GM12875 (cell line): ENCODE data around the gene HSPH1.

Experiments
- H3K4me3 ChIP-seq: one replicate; pipeline ENCODE4 v1.5.1; 2011; ENCODE audit warnings: low read depth, low read length, control low read depth
- TF ChIP-seq, protein P1 (sequence below): IDR thresholded peaks from 2 replicates; pipeline ENCODE4 v1.5.1; 2011; ENCODE audit warnings: low read depth, mild to moderate bottlenecking, control low read depth, inconsistent platforms, low read length, moderate library complexity, borderline replicate concordance; ENCODE audit not compliant: insufficient read depth

HSPH1 gene

DNA sequence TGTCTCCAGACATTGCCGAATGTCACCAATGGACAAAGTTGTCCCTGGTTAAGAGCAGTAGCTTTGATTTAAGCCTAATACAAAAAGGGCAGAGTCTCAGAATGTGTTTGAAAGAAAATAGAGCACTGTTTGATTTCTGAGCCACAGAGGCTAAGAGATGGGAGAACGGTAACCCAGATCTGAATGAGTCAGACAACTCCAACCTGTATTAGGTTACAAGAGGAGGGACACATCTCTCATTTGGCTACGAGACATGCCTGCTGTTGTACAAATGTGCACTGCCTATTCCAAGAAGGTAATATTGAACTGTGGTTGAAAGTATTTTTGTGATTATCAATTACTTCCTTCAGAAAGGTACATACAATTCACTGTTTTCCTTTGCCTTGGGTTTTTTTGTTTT is 4.9 kb upstream of the HSPH1 start:
- H3K4me3 ChIP-seq = no peak overlapping the region
- TF ChIP-seq, protein P1, sequence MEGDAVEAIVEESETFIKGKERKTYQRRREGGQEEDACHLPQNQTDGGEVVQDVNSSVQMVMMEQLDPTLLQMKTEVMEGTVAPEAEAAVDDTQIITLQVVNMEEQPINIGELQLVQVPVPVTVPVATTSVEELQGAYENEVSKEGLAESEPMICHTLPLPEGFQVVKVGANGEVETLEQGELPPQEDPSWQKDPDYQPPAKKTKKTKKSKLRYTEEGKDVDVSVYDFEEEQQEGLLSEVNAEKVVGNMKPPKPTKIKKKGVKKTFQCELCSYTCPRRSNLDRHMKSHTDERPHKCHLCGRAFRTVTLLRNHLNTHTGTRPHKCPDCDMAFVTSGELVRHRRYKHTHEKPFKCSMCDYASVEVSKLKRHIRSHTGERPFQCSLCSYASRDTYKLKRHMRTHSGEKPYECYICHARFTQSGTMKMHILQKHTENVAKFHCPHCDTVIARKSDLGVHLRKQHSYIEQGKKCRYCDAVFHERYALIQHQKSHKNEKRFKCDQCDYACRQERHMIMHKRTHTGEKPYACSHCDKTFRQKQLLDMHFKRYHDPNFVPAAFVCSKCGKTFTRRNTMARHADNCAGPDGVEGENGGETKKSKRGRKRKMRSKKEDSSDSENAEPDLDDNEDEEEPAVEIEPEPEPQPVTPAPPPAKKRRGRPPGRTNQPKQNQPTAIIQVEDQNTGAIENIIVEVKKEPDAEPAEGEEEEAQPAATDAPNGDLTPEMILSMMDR = no peak

DNA sequence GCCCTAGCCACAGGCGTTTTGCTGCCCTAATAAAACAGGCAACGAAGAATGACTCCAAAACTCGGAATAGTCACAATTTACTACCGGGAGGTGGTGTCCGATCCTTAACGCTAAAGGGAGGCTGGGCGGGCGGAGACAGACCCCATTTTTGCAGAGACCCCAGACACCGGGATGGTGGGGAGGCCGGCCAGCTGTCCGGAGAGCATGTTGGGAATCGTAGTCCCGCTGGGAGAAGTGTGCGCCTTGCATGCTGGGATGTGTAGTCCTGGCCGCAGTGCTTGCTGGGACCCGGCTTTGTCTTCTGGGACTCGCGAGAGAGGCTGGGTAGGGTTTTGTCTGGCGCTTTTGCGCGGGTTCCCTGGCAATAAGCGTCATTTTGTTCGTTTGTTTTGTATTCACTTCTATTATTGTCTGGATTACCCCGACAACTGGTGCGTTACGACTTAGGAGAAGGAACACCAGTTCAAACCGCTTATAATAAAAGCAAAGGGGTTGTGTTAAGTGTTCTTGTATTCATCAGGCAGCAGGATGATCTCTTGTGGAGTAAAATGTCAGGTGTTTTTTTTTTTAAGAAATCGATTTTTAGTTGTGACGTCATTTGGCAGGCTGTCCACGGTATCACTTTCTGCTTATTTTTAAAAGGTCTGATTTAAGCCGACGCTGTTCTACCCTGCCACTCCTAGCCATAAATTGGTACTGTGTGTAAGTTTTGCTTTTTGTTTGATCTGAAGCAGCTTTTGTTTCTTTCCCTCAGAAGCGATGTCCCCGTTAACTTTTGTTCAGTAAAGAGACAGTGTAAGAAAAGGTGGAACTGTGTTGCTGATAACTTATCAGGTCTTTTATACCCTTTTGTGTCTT is 676 bp upstream of the HSPH1 start:
- TF ChIP-seq, protein P1 = no peak
- H3K4me3 ChIP-seq = peak overlapping the region; percentile 94

DNA sequence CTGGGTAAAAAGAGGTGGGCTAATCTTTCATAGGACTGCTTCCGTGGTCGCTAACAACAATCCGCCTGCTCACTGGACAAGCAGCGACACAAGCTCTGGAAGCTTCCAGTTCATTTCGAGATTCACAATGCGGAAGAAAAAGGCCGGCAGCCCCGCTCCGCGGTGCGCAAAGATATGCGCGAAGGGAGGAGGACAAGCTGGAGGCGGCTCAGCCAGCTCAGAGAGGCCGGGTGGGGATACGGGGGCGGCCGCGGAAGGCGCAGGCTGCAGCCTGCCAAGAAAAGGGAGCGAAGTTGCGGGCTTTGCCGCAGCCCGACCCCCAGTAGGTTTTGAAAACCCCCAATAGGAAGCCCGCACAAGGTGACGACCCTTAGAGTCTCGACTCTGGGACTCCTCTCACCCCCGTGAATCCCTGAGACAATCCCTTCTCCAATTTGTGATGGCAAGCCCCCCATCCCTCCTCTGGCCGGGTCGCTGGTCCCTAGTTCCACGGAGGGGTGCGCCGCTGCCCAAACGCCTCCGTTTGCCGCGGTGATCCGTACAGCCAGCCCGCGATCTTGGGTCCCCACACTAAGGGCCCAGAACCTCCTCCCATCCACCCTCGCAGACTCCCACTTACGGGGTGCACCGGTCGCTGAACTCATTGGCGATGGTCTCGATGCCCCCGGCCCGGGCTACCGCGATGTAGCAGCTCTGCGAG is 697 bp downstream of the HSPH1 start:
- H3K4me3 ChIP-seq = peak overlapping the region; percentile 94
- TF ChIP-seq, protein P1 = no peak

DNA sequence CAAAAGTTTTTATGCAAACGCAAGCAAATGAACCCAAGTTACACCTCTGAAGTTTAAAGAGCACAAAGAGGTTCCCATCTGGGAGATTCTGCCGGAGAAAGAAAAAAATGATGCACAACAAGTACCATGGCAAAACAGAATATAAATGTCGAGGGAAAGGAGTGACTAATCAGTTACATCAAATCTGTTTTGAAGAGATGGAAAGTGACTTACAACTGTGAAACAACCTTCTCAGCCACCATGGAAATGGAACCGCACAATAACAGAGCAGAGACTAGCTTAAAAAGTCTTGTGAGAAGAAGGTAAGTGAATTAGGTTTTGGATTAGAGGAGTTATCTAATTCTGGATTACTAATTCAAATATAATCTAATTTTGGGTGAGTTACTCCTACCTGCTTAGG is 2.4 kb downstream of the HSPH1 start:
- H3K4me3 ChIP-seq = peak overlapping the region; percentile 17
- TF ChIP-seq, protein P1 = no peak

DNA sequence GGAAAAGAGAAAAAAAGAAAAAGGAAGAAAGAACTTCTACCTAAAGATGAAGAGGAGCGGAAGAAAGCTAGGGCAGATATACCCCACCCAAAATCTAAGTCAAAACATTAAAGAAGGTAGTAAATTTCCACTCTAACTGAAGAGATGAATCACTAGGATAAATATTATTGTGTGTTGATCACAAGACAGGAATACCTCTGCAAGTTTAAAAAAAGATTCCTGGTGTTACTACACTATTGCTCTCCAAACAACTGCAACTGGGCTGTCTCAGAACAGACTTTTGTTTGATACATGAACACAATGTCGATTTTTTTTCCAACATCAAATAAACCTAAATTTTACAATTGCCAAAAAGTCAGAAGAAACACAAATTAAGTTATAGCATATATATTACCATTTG is 6.8 kb downstream of the HSPH1 start:
- TF ChIP-seq, protein P1 = no peak
- no peak overlapping the region for H3K4me3 ChIP-seq

DNA sequence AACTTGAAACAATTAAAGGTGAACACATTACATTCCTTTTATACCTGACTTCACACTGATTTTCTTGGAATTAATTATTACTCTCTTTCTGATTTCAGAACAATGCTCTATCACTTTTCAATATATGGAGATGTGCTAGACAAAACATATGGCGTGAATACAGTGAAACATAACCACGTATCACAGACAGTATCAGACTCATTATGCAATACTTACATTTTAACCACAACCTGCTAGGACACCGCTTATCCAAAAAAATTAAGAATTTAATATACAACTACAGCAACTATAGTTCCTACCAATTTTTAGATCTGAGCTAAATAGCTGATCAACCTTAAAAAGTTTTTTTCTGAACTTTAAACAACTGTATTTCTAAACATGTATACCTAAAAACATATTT is 9.9 kb downstream of the HSPH1 start:
- H3K4me3 ChIP-seq = no peak overlapping the region
- TF ChIP-seq, protein P1 = no peak
